ENCODE data around the gene ACAN.

The ACAN gene

GRCh38 chr15:88880944-88881740 lies 77.9 kb downstream of the ACAN start:
- no peak for DNase-seq

- DNase-seq = no peak
These were observed 78.5 kb downstream of the ACAN start for GRCh38 chr15:88881775-88882174.

- DNase-seq = no peak
These were observed 79.5 kb downstream of the ACAN start for GRCh38 chr15:88882785-88883184.

GRCh38 chr15:88887068-88887580 lies 83.9 kb downstream of the ACAN start:
- no peak for DNase-seq

- DNase-seq = no peak
These were observed 85.5 kb downstream of the ACAN start for GRCh38 chr15:88888719-88889118.

GRCh38 chr15:88890495-88890894 lies 87.3 kb downstream of the ACAN start:
- DNase-seq = no peak

GRCh38 chr15:88891540-88892254 lies 88.5 kb downstream of the ACAN start:
- DNase-seq = no peak

GRCh38 chr15:88894348-88894818 lies 91.1 kb downstream of the ACAN start:
- peak; percentile 82 to 87 for DNase-seq

- peak; percentile 31 to 63 for DNase-seq
These were observed 91.9 kb downstream of the ACAN start, which contains the start of gene HAPLN3 for GRCh38 chr15:88894819-88895767. HAPLN3 (minus strand) TSS chr15:88895544; CDS start chr15:88887298, 8,246 bp downstream.

GRCh38 chr15:88896333-88897033 lies 93.2 kb downstream of the ACAN start:
- no peak for DNase-seq

- DNase-seq = no peak
These were observed 93.9 kb downstream of the ACAN start for GRCh38 chr15:88897142-88897455.

- peak; percentile 66 to 91 for DNase-seq
These were observed 94.4 kb downstream of the ACAN start for GRCh38 chr15:88897456-88898194.

GRCh38 chr15:88898736-88899135 lies 95.5 kb downstream of the ACAN start:
- DNase-seq = no peak

GRCh38 chr15:88899251-88899650 lies 96.0 kb downstream of the ACAN start:
- DNase-seq = no peak

- no peak for DNase-seq
These were observed 97.2 kb downstream of the ACAN start for GRCh38 chr15:88900309-88900981.

- no peak for DNase-seq
These were observed 97.8 kb downstream of the ACAN start for GRCh38 chr15:88900982-88901418.

- no peak for DNase-seq
These were observed 98.4 kb downstream of the ACAN start for GRCh38 chr15:88901508-88902220.

- no peak for DNase-seq
These were observed 99.1 kb downstream of the ACAN start for GRCh38 chr15:88902221-88902835.

- DNase-seq = no peak
These were observed 99.6 kb downstream of the ACAN start for GRCh38 chr15:88902846-88903245.

GRCh38 chr15:88904257-88904623 lies 101.0 kb downstream of the ACAN start:
- no peak for DNase-seq

Measured in CD4-positive, alpha-beta T cell treated with Interleukin-4 for 1 hour (primary cell).